HFFc6 (cell line): ENCODE data around the gene COL4A1. TPM values are rescaled to one million over a fixed set of nuclear protein-coding genes. Genes with fewer than 3 reads are reported as not detected.

ENCODE experiments used
- DNase-seq: peaks from one replicate; pipeline ENCODE4 v3.0.0-alpha.2; 2018
- H3K27ac Mint-ChIP-seq: 2 replicates; pipeline ENCODE4 v1.8.0; 2020; ENCODE audit warnings: mild to moderate bottlenecking, mixed read lengths
- H3K27me3 Mint-ChIP-seq: 2 replicates; pipeline ENCODE4 v1.8.0; 2021; ENCODE audit warnings: mild to moderate bottlenecking, moderate library complexity, mixed read lengths; ENCODE audit not compliant: insufficient read depth
- H3K36me3 Mint-ChIP-seq: 2 replicates; pipeline ENCODE4 v1.8.0; 2021; ENCODE audit warnings: low read depth, mixed read lengths
- H3K4me1 Mint-ChIP-seq: 2 replicates; pipeline ENCODE4 v1.8.0; 2020; ENCODE audit warnings: low read depth, mixed read lengths
- H3K4me3 Mint-ChIP-seq: 2 replicates; pipeline ENCODE4 v1.8.0; 2020; ENCODE audit warnings: mild to moderate bottlenecking, moderate library complexity, mixed read lengths
- H3K9me3 Mint-ChIP-seq: 2 replicates; pipeline ENCODE4 v1.8.0; 2020; ENCODE audit warnings: mild to moderate bottlenecking, mixed read lengths
- total RNA-seq, 6 experiments: library from RNA; stranded (reverse); fragmentation: NEBNext Ultra II Directional; extraction: Animal tissue kit (Norgen Biotek cat#: 25700); gene quantifications; 2 replicates in 1 of 6; 3 replicates in 5 of 6; pipeline ENCODE4 v1.2.3, GENCODE V29; 2021
- TF ChIP-seq, protein P1 (sequence below): fragments of 200-600 bp; sonication (generic); IDR thresholded peaks from 2 replicates; pipeline ENCODE4 v1.5.0; 2021; ENCODE audit warnings: antibody characterized with exemption, mild to moderate bottlenecking

The COL4A1 gene
- total RNA-seq, 6 experiments from 2014 or later = 137 to 328 (median 148) TPM

DNA sequence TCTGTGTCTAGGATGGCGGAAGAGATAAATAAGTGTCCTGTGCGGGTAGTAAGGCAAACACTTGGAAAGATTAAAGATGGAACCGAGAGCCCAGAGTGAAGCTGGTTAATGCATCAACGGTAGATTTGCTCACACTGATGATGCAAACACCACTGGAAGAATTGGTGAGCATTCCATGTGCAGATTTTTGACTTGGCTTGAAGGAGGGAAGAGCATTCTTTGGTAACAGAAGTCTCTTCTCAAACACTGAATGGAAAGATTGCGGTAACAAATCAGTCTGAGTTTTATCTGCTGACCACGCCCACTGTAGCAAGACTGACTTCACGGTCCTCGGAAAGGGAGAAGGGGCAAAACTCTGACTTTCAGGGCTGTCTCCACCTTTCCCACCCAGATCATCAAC lies 112.5 kb downstream of the COL4A1 start:
- no peak for DNase-seq
- no peak overlapping the region for H3K27ac Mint-ChIP-seq
- H3K36me3 Mint-ChIP-seq = peaks cover 31% of the 10 kb centered on the region
- TF ChIP-seq, protein P1, sequence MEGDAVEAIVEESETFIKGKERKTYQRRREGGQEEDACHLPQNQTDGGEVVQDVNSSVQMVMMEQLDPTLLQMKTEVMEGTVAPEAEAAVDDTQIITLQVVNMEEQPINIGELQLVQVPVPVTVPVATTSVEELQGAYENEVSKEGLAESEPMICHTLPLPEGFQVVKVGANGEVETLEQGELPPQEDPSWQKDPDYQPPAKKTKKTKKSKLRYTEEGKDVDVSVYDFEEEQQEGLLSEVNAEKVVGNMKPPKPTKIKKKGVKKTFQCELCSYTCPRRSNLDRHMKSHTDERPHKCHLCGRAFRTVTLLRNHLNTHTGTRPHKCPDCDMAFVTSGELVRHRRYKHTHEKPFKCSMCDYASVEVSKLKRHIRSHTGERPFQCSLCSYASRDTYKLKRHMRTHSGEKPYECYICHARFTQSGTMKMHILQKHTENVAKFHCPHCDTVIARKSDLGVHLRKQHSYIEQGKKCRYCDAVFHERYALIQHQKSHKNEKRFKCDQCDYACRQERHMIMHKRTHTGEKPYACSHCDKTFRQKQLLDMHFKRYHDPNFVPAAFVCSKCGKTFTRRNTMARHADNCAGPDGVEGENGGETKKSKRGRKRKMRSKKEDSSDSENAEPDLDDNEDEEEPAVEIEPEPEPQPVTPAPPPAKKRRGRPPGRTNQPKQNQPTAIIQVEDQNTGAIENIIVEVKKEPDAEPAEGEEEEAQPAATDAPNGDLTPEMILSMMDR = no peak
- H3K4me1 Mint-ChIP-seq = peaks cover 8% of the 10 kb centered on the region
- no peak overlapping the region for H3K4me3 Mint-ChIP-seq
- no peaks in the 10 kb centered on the region for H3K9me3 Mint-ChIP-seq
- H3K27me3 Mint-ChIP-seq = peaks cover 4% of the 10 kb centered on the region

DNA sequence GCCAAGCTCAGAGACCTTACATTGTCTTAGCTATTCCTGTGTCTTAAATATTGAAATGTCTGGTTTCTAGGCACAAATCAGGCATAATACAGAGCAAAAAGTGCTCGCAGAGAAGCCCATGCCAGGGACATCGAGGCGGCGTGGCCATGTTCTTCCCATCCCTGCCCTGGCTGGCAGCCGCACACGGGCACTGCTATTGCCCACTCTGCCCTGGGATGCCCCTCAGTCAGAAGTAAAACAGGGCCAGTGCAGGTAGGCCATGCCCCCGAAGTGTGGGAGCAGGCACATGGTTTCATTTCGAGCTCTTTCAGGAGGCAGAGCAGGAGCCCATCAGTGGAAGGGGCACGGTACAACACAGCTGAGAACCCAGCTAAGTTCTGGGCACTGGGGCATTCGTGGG lies 113.5 kb downstream of the COL4A1 start:
- Mint-ChIP-seq H3K27me3 (peaks cover 4% of the 10 kb centered on the region), H3K4me1 (peaks cover 10% of the 10 kb centered on the region), H3K9me3 (no peaks in the 10 kb centered on the region), H3K4me3 (no peak overlapping the region; the same call in 1 of the 2 replicates), H3K36me3 (peaks cover 32% of the 10 kb centered on the region), H3K27ac (no peak overlapping the region)
- no peak for DNase-seq
- TF ChIP-seq, protein P1 = no peak

DNA sequence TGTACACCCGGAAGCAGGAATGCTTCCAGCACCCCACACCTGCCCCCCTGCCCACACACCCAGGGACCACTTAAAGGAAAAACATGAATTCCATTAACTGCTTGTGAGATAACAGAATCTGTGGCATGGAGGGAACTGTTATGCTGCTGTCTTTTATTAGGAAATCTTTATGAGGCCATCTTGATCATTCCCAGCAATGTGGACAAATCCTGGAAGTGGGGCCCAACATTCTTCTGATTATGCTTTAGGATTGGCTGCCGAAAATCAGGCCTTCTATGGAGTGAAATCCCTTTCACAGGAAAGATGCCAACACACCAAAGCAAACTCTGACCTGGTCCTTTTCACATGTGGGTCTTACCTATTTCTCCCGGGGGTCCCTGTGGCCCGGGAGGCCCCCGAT lies 114.5 kb downstream of the COL4A1 start:
- TF ChIP-seq, protein P1 = no peak
- peaks cover 4% of the 10 kb centered on the region for H3K27me3 Mint-ChIP-seq
- DNase-seq = no peak
- peaks cover 20% of the 10 kb centered on the region for H3K4me1 Mint-ChIP-seq
- H3K4me3 Mint-ChIP-seq = no peak overlapping the region
- H3K27ac Mint-ChIP-seq = peak overlapping the region; percentile 9; the same call in 1 of the 2 replicates
- H3K9me3 Mint-ChIP-seq = no peaks in the 10 kb centered on the region
- H3K36me3 Mint-ChIP-seq = peaks cover 37% of the 10 kb centered on the region

DNA sequence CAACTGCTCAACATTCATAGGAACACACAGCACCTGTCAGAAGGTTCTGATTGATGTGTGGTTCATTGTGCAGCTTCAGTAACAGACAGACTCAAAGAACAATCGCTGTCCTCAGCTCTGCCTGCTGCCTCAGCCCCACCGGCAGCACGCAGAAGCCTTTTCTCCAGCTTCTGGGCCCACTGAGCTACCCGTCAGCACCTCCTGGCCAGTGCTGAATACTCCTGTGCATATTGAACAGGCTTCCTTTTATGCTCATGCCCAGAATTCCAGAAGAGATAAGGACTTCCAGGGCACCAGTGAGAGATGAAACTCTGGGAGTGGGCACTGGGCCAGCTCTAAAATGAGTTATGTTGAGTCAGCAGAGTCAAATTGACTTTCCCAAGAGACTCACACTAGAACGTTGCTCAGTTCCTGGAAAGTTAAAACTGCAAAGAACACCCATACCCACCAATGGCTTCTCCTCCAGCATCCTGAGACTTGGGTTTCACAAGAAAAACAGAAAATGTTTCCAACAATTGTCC lies 119.3 kb downstream of the COL4A1 start:
- no peaks in the 10 kb centered on the region for H3K9me3 Mint-ChIP-seq
- peaks cover 13% of the 10 kb centered on the region for H3K4me1 Mint-ChIP-seq
- H3K4me3 Mint-ChIP-seq = no peak overlapping the region
- peak; percentile 60 for DNase-seq
- H3K36me3 Mint-ChIP-seq = peaks cover 27% of the 10 kb centered on the region
- TF ChIP-seq, protein P1 = no peak
- no peak overlapping the region for H3K27ac Mint-ChIP-seq
- H3K27me3 Mint-ChIP-seq = peaks cover 3% of the 10 kb centered on the region; the same call in 1 of the 2 replicates

DNA sequence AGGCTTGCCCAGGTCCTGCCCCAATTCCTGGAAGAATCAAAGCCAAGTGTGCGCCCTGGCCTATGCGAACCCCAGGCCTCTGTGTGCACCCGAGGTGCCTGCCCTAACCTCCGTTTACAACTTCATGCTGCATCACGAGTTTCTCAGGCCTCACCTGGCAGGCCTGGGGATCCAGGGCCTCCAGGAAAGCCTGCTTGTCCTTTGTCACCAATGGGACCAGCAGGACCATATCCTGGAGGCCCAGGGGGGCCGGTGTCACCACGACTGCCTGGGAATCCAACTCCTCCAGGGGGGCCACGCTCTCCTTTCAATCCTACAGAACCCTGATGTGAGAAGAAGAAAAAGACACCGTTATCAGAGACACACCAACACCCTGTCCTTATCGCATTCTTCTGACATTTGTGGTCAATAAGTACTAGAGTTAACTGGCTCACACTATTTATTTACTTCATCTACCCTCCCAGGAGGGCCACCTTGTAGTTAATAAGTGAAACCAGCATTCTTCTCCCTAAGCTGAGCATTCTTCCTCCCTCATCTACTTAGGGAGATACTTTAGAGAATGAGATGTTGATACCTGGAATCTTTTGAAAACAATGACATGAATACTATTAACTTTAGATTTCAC lies 120.6 kb downstream of the COL4A1 start:
- peaks cover 13% of the 10 kb centered on the region for H3K4me1 Mint-ChIP-seq
- TF ChIP-seq, protein P1 = no peak
- H3K27me3 Mint-ChIP-seq = peaks cover 2% of the 10 kb centered on the region; the same call in 1 of the 2 replicates
- peaks cover 26% of the 10 kb centered on the region for H3K36me3 Mint-ChIP-seq
- no peak for DNase-seq
- no peak overlapping the region for H3K4me3 Mint-ChIP-seq
- H3K27ac Mint-ChIP-seq = no peak overlapping the region
- H3K9me3 Mint-ChIP-seq = no peaks in the 10 kb centered on the region
